Left ventricle myocardium superior (tissue), 1 donor: Measurements from ENCODE around the gene CIB1. TPM values are rescaled to one million over a fixed set of nuclear protein-coding genes. Genes with fewer than 3 reads are reported as not detected.
A peak's percentile ranks its signal among the peaks of the same experiment; 100 is the strongest.
"Not testable (repeated sequence)": the region's sequence is repeated elsewhere in the genome, so short reads cannot be mapped to it uniquely, and the experiment has no call there.

Source experiments
- ATAC-seq: fragments of 200-7000 bp; cut with Tn5 transposase; one replicate; pipeline ENCODE4 v1.9.1; 2020; ENCODE audit warnings: mild to moderate bottlenecking, moderate library complexity
- DNase-seq: peaks from one replicate; pipeline ENCODE4 v3.0.0-alpha.2; 2020
- intact Hi-C: fragments of 100-400 bp; cut with micrococcal nuclease; formaldehyde crosslinking; loops from one replicate; pipeline ENCODE4 v1.11.0; 2022
- total RNA-seq: library from RNA; stranded (reverse); fragmentation: NEBNext Ultra II Directional; extraction: Animal tissue kit (Norgen Biotek cat#: 25700); gene quantifications from one replicate; pipeline ENCODE4 v1.2.1, GENCODE V29; 2021
- donor health status: DM: no; HTN: yes; CAD: no; lungs with severe emphysema.

The CIB1 gene
- total RNA-seq, 1 donor from 2014 or later = 71.7 TPM

DNA sequence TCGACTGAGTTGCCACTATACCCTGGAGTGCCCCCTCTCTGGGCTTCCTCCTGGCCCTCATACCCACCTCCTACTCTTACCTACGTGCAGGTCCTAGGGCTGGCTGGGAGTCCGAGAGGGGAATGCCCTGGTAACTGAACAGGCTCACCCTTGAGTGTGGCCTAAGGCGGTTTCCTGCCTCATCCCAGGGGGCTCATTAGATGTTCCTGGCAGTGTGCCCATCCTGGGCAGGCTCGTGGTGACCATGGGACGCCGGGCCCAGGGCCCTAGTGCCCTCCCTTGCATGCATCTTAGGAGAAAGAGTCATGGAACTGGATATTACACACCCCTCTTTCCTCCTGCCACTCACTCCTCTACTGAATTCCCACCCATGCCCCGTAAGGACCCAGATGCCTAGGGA is 29.8 kb downstream of the CIB1 start:
- intact Hi-C loops = no loop called here
- DNase-seq (no peak), ATAC-seq (no peak)

- intact Hi-C loops = no loop called here
- no peak for DNase-seq
- no peak for ATAC-seq
Measured at GRCh38 chr15:90203473-90203872, 30.3 kb downstream of the CIB1 start.

DNA sequence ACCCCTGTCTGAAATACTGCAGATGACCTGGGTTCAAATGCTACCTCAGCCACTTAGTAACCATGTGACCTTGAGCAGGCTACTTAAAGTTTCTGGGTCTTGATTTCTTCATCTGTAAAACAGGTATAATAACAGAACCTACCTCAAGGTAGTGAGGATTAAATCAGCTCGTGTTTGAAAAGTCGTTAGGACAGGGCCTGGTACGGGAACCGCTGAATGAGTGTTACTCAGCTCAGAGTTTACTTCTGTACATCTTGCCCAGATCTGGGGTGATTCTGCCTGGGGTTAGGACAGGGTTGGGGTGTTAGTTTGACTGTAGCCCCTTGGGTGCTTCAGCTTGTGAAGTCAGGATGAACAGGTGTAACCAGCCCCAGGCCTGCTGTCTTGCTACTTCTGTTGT is 30.8 kb downstream of the CIB1 start:
- DNase-seq = no peak
- no peak for ATAC-seq
- intact Hi-C loops = no loop called here

DNA sequence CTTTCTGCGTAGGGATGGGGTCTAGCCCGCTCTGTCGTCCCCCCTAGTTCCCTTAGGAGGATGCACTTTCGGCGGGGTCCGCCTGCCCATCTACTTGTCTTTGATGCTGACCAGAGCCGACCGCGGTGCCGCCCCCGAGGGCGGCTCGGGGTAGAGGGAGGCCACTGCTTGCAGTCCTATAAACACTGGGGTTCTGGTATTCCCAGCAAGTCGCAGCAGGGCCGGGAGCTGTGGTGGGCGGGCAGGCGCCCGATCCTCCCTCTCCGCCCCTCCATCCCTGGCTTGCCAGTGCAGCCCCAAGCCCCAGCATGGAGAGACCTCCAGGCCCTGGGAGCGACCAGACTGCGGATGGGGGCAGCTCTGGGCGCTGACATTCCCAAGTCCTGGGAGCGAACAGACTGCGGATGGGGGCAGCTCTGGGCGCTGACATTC is 31.8 kb downstream of the CIB1 start:
- intact Hi-C loops = no loop called here
- no peak for DNase-seq
- no peak for ATAC-seq

DNA sequence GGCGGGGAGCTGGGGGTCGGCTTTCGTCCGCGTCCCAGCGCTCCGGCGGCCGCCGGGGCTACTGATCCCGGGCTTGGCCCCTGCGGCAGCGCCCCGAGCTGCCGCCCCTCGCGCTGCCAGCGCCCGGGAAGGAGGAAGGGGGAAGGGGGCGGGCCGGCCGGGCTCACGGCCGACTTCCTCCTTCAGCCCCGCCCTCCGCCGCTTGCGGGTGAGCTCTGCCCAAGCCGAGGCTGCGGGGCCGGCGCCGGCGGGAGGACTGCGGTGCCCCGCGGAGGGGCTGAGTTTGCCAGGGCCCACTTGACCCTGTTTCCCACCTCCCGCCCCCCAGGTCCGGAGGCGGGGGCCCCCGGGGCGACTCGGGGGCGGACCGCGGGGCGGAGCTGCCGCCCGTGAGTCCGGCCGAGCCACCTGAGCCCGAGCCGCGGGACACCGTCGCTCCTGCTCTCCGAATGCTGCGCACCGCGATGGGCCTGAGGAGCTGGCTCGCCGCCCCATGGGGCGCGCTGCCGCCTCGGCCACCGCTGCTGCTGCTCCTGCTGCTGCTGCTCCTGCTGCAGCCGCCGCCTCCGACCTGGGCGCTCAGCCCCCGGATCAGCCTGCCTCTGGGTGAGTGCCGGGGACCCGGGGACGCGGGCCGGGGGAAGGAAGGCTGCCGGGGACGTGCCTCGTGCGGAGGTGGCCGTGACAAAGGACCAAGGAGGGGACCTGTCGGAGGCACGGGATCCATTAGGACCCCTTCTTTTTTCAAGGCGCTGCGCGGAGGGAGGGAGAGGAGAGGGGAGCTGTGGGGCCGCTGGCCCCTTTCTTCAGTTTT is 32.4 kb downstream of the CIB1 start, which contains the start of gene SEMA4B:
SEMA4B (plus strand) TSS at position 201 of the 814 bp plus-strand sequence; CDS start at position 450, 249 bp downstream.
- ATAC-seq = peak; percentile 90
- intact Hi-C loops = no loop called here
- DNase-seq = peak; percentile 87

DNA sequence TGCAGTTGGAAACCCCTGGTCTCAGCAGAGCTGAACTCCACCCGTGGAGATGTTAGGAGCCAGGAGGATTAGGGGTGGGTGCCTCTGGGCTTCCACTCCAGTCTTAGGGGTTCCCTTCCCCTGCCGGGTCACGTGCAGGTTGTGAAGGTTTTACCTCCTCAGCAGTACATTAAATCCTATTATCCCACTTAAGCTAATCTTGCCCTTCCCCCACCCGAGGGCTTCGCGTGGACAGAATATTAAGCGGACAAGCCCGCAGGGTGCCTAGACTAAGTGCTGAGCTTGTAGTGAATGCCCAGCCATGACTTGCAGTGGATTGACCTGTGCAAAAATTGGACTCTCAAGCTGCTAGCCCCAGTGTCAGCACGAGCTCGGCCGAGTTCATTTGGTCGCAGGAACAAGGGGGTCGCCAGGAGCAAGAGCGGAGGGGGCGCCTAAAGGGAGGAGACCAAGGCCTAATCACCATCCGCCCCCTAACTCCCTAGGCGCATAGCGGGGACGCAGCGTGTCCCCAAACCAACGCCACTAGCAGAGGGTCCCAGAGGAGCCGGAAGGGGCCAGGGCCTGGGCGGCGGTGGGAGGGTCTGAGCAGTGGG is 33.1 kb downstream of the CIB1 start:
- ATAC-seq = peak; percentile 6
- intact Hi-C loops = no loop called here
- no peak for DNase-seq

GRCh38 chr15:90194655-90195054 is 39.1 kb downstream of the CIB1 start:
- DNase-seq = no peak
- intact Hi-C loops = no loop called here
- ATAC-seq = no peak

GRCh38 chr15:90192961-90193786 is 40.6 kb downstream of the CIB1 start:
- ATAC-seq (peak; percentile 47), DNase-seq (no peak)
- intact Hi-C loops = no loop called here

GRCh38 chr15:90191794-90192509 is 41.8 kb downstream of the CIB1 start:
- ATAC-seq (peak; percentile 86), DNase-seq (peak; percentile 87)
- intact Hi-C loops = no loop called here

DNA sequence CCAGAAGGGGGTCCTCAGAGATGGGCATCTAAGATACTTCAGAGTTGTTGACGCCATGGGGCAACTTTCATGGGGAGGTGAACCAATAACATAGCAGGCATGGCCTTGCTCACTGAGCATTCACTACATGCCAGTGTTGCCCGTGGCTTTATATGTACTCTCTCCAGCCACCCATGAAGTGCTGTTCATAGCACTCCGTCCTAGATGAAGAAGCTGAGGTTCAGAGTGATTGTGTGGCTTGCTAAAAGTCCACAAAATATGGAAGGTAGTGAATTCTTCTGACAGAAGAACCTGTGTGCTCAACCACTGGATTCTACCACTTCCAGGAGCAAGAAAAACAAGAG is 42.4 kb downstream of the CIB1 start:
- ATAC-seq (no peak), DNase-seq (no peak)
- intact Hi-C loops = no loop called here

- no peak for DNase-seq
- intact Hi-C loops = no loop called here
- no peak for ATAC-seq
Measured at GRCh38 chr15:90190606-90191343, 43.0 kb downstream of the CIB1 start.

GRCh38 chr15:90189781-90190467 is 43.8 kb downstream of the CIB1 start:
- intact Hi-C loops = no loop called here
- ATAC-seq = no peak
- no peak for DNase-seq

- intact Hi-C loops = no loop called here
- ATAC-seq (no peak), DNase-seq (no peak)
Measured at GRCh38 chr15:90188914-90189748, 44.6 kb downstream of the CIB1 start.

DNA sequence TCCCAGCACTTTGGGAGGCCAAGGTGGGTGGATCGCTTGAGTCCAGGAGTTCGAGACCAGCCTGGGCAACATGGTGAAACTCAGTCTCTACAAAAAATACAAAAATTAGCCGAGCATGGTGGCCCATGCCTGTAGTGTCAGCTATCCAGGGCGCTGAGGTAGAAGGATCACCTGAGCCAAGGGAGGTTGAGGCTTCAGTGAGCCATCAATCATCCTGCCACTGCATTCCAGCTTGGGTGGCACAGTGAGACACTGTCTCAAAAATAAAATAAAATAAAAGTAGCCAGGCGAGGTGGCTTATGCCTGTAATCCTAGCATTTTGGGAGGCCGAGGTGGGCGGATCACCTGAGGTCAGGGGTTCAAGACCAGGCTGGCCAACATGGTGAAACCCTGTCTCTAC is 45.7 kb downstream of the CIB1 start:
- ATAC-seq, intact Hi-C loops, DNase-seq: not testable (repeated sequence)

- intact Hi-C loops = no loop called here
- no peak for DNase-seq
- no peak for ATAC-seq
Measured at GRCh38 chr15:90187257-90187868, 46.4 kb downstream of the CIB1 start.

GRCh38 chr15:90184786-90185704 is 48.7 kb downstream of the CIB1 start:
- intact Hi-C loops = no loop called here
- DNase-seq = peak; percentile 83
- ATAC-seq = peak; percentile 87
